Transverse colon (tissue), 3 donors: ENCODE data around the gene TMED1.

ENCODE experiments used
- CTCF ChIP-seq, 5 experiments: fragments of 200-600 bp in 3 of 5; fragments of 450-650 bp in 2 of 5; sonication (generic) in 3 of 5; IDR thresholded peaks; 1 replicate in 2 of 5; 2 replicates in 3 of 5; pipeline ENCODE4 v1.5.1; 2016 to 2017; ENCODE audit warnings: antibody characterized with exemption in 5 of 5, inconsistent platforms in 3 of 5, mild to moderate bottlenecking in 2 of 5, moderate library complexity in 1 of 5
- EP300 ChIP-seq: sonication (generic); formaldehyde crosslinking; IDR thresholded peaks from one replicate; pipeline ENCODE4 v1.6.1; 2017; ENCODE audit warnings: antibody characterized with exemption, low read depth

GRCh38 chr19:10805065-10805757 is 30.8 kb downstream of the TMED1 start:
- TF ChIP-seq CTCF (IDR thresholded peaks at IDR 0.05) (no peak), EP300 (no peak)
